ENCODE results near the gene ZNF467.

Gene ZNF467

DNA sequence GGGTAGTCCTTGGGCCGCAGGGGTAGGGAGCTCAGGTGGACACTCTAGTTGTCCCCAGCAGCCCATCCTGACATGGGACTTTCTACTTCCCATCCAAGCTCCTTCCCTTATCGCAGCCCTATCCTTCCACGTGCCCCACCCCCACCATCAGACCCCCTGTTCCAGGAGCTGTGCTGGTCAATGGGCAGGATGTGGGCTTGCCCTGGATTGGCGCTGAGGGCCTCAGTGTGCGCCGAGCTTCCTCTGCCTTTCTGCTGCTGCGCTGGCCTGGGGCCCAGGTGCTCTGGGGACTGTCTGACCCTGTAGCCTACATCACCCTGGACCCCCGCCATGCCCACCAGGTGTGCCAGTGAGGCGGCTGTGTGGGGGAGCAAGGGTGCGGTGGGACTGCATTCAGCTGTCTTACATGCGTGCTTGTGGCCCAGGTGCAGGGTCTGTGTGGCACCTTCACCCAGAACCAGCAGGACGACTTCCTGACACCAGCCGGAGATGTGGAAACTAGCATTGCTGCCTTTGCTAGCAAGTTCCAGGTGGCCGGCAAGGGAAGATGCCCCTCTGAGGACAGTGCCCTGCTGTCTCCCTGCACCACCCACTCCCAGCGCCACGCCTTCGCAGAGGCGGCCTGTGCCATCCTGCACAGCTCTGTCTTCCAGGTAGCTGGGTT lies 9.4 kb upstream of the ZNF467 start:
- ChIA-PET POLR2A (interaction anchor here (0.6 kb wide), 1 partner anchor 88 kb away, joined by 3 read pairs; no protein-coding TSS in a partner anchor), CTCF (interaction anchor here (1.0 to 1.5 kb wide), 3 partner anchors 17 to 167 kb away, joined by 3 to 5 read pairs (median 3); no protein-coding TSS in a partner anchor)
- WGBS (ENCODE audit: insufficient coverage) = 70% methylated on average over 12 of the region's 18 CpGs
- DNase-seq = no peak
- H3K4me3 ChIP-seq (ENCODE audit: control insufficient read depth in 1 of 7, extremely low read depth in 1 of 7, insufficient read depth in 4 of 7, low read depth in 2 of 7, low read length in 6 of 7) = no peak overlapping the region
- H3K9me3 ChIP-seq (ENCODE audit: control extremely low read depth in 1 of 5, control insufficient read depth in 4 of 5, insufficient read depth in 2 of 5, low read depth in 1 of 5, low read length in 4 of 5) = no peaks in the 10 kb centered on the region
- H3K36me3 ChIP-seq (ENCODE audit: control insufficient read depth in 4 of 4, insufficient read depth in 4 of 4, low read length in 3 of 4) = no peaks in the 10 kb centered on the region
- H3K27ac ChIP-seq (ENCODE audit: insufficient read depth in 1 of 2, low read depth in 1 of 2, low read length in 2 of 2, poor library complexity in 1 of 2, severe bottlenecking in 2 of 2) = no peak overlapping the region
- H3K27me3 ChIP-seq (replicated peaks in 2 of 5; ENCODE audit: control insufficient read depth in 4 of 5, insufficient read depth in 5 of 5, low read length in 4 of 5) = no peaks in the 10 kb centered on the region
- H3K4me1 ChIP-seq (ENCODE audit: control extremely low read depth in 1 of 4, control insufficient read depth in 4 of 4, insufficient read depth in 4 of 4, low read length in 3 of 4) = peaks cover 0 to 28% (median 19%) of the 10 kb centered on the region in 4 experiments

- H3K27ac ChIP-seq (ENCODE audit: insufficient read depth in 1 of 2, low read depth in 1 of 2, low read length in 2 of 2, poor library complexity in 1 of 2, severe bottlenecking in 2 of 2) = no peak overlapping the region
- H3K4me1 ChIP-seq (ENCODE audit: control extremely low read depth in 1 of 4, control insufficient read depth in 4 of 4, insufficient read depth in 4 of 4, low read length in 3 of 4) = peaks cover 0 to 26% (median 24%) of the 10 kb centered on the region in 4 experiments
- H3K36me3 ChIP-seq (ENCODE audit: control insufficient read depth in 4 of 4, insufficient read depth in 4 of 4, low read length in 3 of 4) = no peaks in the 10 kb centered on the region
- ChIA-PET POLR2A (no interaction called here), CTCF (interaction anchor here (1.0 to 1.5 kb wide), 2 partner anchors 18 to 166 kb away, joined by 3 to 5 read pairs; no protein-coding TSS in a partner anchor)
- H3K27me3 ChIP-seq (replicated peaks in 2 of 5; ENCODE audit: control insufficient read depth in 4 of 5, insufficient read depth in 5 of 5, low read length in 4 of 5) = no peaks in the 10 kb centered on the region
- 97% methylated on average over 13 of the region's 13 CpGs for WGBS (ENCODE audit: insufficient coverage)
- no peak overlapping the region for H3K4me3 ChIP-seq (ENCODE audit: control insufficient read depth in 1 of 7, extremely low read depth in 1 of 7, insufficient read depth in 4 of 7, low read depth in 2 of 7, low read length in 6 of 7)
- DNase-seq = no peak
- H3K9me3 ChIP-seq (ENCODE audit: control extremely low read depth in 1 of 5, control insufficient read depth in 4 of 5, insufficient read depth in 2 of 5, low read depth in 1 of 5, low read length in 4 of 5) = no peaks in the 10 kb centered on the region
Measured at GRCh38 chr7:149781921-149782320, 8.5 kb upstream of the ZNF467 start.

- Histone ChIP-seq H3K36me3 (ENCODE audit: control insufficient read depth in 4 of 4, insufficient read depth in 4 of 4, low read length in 3 of 4) (no peaks in the 10 kb centered on the region), H3K9me3 (ENCODE audit: control extremely low read depth in 1 of 5, control insufficient read depth in 4 of 5, insufficient read depth in 2 of 5, low read depth in 1 of 5, low read length in 4 of 5) (no peaks in the 10 kb centered on the region), H3K4me1 (ENCODE audit: control extremely low read depth in 1 of 4, control insufficient read depth in 4 of 4, insufficient read depth in 4 of 4, low read length in 3 of 4) (peaks cover 0 to 37% (median 35%) of the 10 kb centered on the region in 4 experiments), H3K27me3 (replicated peaks in 2 of 5; ENCODE audit: control insufficient read depth in 4 of 5, insufficient read depth in 5 of 5, low read length in 4 of 5) (no peaks in the 10 kb centered on the region), H3K4me3 (ENCODE audit: control insufficient read depth in 1 of 7, extremely low read depth in 1 of 7, insufficient read depth in 4 of 7, low read depth in 2 of 7, low read length in 6 of 7) (no peak overlapping the region), H3K27ac (ENCODE audit: insufficient read depth in 1 of 2, low read depth in 1 of 2, low read length in 2 of 2, poor library complexity in 1 of 2, severe bottlenecking in 2 of 2) (no peak overlapping the region)
- WGBS (ENCODE audit: insufficient coverage) = 91% methylated on average over 10 of the region's 16 CpGs
- ChIA-PET POLR2A (no interaction called here), CTCF (interaction anchor here (1.1 kb wide), 1 partner anchor 32 kb away, joined by 3 read pairs; no protein-coding TSS in a partner anchor)
- DNase-seq = no peak
Measured at GRCh38 chr7:149780636-149781419, 7.4 kb upstream of the ZNF467 start.

GRCh38 chr7:149780056-149780455 lies 6.7 kb upstream of the ZNF467 start:
- ChIA-PET CTCF (interaction anchor here (1.1 kb wide), 1 partner anchor 32 kb away, joined by 3 read pairs; no protein-coding TSS in a partner anchor), POLR2A (no interaction called here)
- no peak for DNase-seq
- H3K36me3 ChIP-seq (ENCODE audit: control insufficient read depth in 4 of 4, insufficient read depth in 4 of 4, low read length in 3 of 4) = no peaks in the 10 kb centered on the region
- WGBS (ENCODE audit: insufficient coverage) = 98% methylated on average over 12 of the region's 17 CpGs
- no peak overlapping the region for H3K27ac ChIP-seq (ENCODE audit: insufficient read depth in 1 of 2, low read depth in 1 of 2, low read length in 2 of 2, poor library complexity in 1 of 2, severe bottlenecking in 2 of 2)
- no peaks in the 10 kb centered on the region for H3K9me3 ChIP-seq (ENCODE audit: control extremely low read depth in 1 of 5, control insufficient read depth in 4 of 5, insufficient read depth in 2 of 5, low read depth in 1 of 5, low read length in 4 of 5)
- H3K27me3 ChIP-seq (replicated peaks in 2 of 5; ENCODE audit: control insufficient read depth in 4 of 5, insufficient read depth in 5 of 5, low read length in 4 of 5) = no peaks in the 10 kb centered on the region
- no peak overlapping the region for H3K4me3 ChIP-seq (ENCODE audit: control insufficient read depth in 1 of 7, extremely low read depth in 1 of 7, insufficient read depth in 4 of 7, low read depth in 2 of 7, low read length in 6 of 7)
- peaks cover 0 to 44% (median 42%) of the 10 kb centered on the region in 4 experiments for H3K4me1 ChIP-seq (ENCODE audit: control extremely low read depth in 1 of 4, control insufficient read depth in 4 of 4, insufficient read depth in 4 of 4, low read length in 3 of 4)

DNA sequence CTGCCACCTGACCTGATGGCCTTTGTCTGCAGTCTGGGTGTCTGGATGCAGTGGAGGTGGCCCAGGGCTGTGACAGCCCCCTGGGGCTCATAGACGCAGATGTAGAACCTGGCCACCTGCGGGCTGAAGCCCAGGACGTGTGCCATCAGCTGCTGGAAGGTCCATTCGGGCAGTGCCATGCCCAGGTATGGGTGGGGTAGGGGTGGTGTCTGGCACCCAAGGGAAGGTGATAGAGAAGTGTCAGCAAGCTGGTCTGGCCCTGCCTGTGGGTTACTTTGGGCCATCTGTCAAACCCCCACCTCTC lies 6.1 kb upstream of the ZNF467 start:
- Histone ChIP-seq H3K4me3 (ENCODE audit: control insufficient read depth in 1 of 7, extremely low read depth in 1 of 7, insufficient read depth in 4 of 7, low read depth in 2 of 7, low read length in 6 of 7) (no peak overlapping the region), H3K9me3 (ENCODE audit: control extremely low read depth in 1 of 5, control insufficient read depth in 4 of 5, insufficient read depth in 2 of 5, low read depth in 1 of 5, low read length in 4 of 5) (no peaks in the 10 kb centered on the region), H3K36me3 (ENCODE audit: control insufficient read depth in 4 of 4, insufficient read depth in 4 of 4, low read length in 3 of 4) (no peaks in the 10 kb centered on the region), H3K27ac (ENCODE audit: insufficient read depth in 1 of 2, low read depth in 1 of 2, low read length in 2 of 2, poor library complexity in 1 of 2, severe bottlenecking in 2 of 2) (no peak overlapping the region), H3K4me1 (ENCODE audit: control extremely low read depth in 1 of 4, control insufficient read depth in 4 of 4, insufficient read depth in 4 of 4, low read length in 3 of 4) (peaks cover 0 to 50% (median 48%) of the 10 kb centered on the region in 4 experiments), H3K27me3 (replicated peaks in 2 of 5; ENCODE audit: control insufficient read depth in 4 of 5, insufficient read depth in 5 of 5, low read length in 4 of 5) (no peaks in the 10 kb centered on the region)
- 100% methylated on average over 2 of the region's 4 CpGs for WGBS (ENCODE audit: insufficient coverage)
- ChIA-PET CTCF (no interaction called here), POLR2A (no interaction called here)
- no peak for DNase-seq

- Histone ChIP-seq H3K36me3 (ENCODE audit: control insufficient read depth in 4 of 4, insufficient read depth in 4 of 4, low read length in 3 of 4) (no peaks in the 10 kb centered on the region), H3K9me3 (ENCODE audit: control extremely low read depth in 1 of 5, control insufficient read depth in 4 of 5, insufficient read depth in 2 of 5, low read depth in 1 of 5, low read length in 4 of 5) (no peaks in the 10 kb centered on the region), H3K27me3 (replicated peaks in 2 of 5; ENCODE audit: control insufficient read depth in 4 of 5, insufficient read depth in 5 of 5, low read length in 4 of 5) (no peaks in the 10 kb centered on the region), H3K4me3 (ENCODE audit: control insufficient read depth in 1 of 7, extremely low read depth in 1 of 7, insufficient read depth in 4 of 7, low read depth in 2 of 7, low read length in 6 of 7) (no peak overlapping the region), H3K4me1 (ENCODE audit: control extremely low read depth in 1 of 4, control insufficient read depth in 4 of 4, insufficient read depth in 4 of 4, low read length in 3 of 4) (peaks cover 0 to 56% (median 52%) of the 10 kb centered on the region in 4 experiments), H3K27ac (ENCODE audit: insufficient read depth in 1 of 2, low read depth in 1 of 2, low read length in 2 of 2, poor library complexity in 1 of 2, severe bottlenecking in 2 of 2) (no peak overlapping the region)
- ChIA-PET POLR2A (no interaction called here), CTCF (interaction anchor here (1.5 kb wide), 1 partner anchor 9 kb away, joined by 5 read pairs; no protein-coding TSS in a partner anchor)
- WGBS (ENCODE audit: insufficient coverage) = 96% methylated on average over 9 of the region's 11 CpGs
- DNase-seq = no peak
Measured at GRCh38 chr7:149778696-149779501, 5.5 kb upstream of the ZNF467 start.

All from common myeloid progenitor, CD34-positive (primary cell).